Endometrial microvascular endothelial cells (primary cell): ENCODE results near the gene ITIH2. TPM values are rescaled to one million over a fixed set of nuclear protein-coding genes. Genes with fewer than 3 reads are reported as not detected.
"Not testable (repeated sequence)": the region's sequence is repeated elsewhere in the genome, so short reads cannot be mapped to it uniquely, and the experiment has no call there.

Source experiments
- in situ Hi-C: cut with HindIII; loops from 2 replicates; pipeline ENCODE4 v1.10.0; 2017; ENCODE audit warnings: low sequenced_read_pairs, low pct_unique_long_range_greater_than_20kb; ENCODE audit errors: inconsistent ontology term
- total RNA-seq: library from RNA; depleted of rRNA; stranded (reverse); fragments of >200 nt; gene quantifications from one replicate; pipeline ENCODE4 v1.2.3, GENCODE V29; 2015; ENCODE audit errors: inconsistent ontology term

ITIH2 gene
- total RNA-seq, 1 donor from 2014 or later: not detected

DNA sequence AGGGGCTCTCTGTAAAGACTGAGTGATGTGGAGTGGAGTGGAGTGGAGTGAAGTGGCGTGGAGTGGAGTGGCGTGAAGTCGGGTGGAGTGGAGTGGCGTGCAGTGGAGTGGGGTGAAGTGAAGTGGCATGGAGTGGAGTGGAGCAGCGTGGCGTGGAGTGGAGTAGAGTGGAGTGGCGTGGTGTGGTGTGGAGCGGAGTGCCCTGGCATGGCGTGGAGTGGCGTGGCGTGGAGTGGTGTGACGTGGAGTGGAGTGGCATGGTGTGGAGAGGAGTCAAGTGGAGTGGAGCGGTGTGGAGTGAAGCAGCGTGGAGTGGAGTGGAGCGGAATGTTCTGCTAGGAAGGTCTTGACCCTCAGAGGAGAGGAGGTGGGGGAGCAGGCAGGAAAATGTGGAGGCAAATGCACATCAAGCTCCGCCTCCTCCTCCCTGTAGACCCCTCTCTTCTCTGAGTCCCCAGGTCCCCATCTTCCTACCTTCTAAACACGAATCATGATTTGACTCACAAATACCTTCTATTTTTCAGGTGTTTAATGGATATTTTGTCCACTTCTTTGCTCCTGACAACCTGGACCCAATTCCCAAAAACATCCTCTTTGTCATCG is 19.9 kb downstream of the ITIH2 start:
- in situ Hi-C loops: no loop called here

DNA sequence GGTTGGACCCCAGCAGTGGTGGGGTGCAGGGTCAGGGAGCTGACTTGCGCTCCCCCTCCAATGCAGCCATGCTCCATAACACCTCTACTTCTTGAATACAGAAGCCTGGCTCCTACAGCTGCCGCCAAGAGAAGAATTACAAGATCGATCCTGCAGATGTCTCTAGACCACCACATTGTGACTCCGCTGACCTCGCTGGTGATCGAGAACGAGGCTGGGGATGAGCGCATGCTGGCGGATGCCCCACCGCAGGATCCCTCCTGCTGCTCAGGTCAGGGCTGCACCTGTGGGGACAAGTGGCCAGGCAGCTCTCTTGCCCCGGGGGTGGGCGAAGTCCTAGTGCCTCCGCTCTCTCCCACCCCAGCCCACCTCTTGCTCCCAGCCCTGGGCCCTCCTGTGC is 31.7 kb downstream of the ITIH2 start:
- in situ Hi-C loops: no loop called here

DNA sequence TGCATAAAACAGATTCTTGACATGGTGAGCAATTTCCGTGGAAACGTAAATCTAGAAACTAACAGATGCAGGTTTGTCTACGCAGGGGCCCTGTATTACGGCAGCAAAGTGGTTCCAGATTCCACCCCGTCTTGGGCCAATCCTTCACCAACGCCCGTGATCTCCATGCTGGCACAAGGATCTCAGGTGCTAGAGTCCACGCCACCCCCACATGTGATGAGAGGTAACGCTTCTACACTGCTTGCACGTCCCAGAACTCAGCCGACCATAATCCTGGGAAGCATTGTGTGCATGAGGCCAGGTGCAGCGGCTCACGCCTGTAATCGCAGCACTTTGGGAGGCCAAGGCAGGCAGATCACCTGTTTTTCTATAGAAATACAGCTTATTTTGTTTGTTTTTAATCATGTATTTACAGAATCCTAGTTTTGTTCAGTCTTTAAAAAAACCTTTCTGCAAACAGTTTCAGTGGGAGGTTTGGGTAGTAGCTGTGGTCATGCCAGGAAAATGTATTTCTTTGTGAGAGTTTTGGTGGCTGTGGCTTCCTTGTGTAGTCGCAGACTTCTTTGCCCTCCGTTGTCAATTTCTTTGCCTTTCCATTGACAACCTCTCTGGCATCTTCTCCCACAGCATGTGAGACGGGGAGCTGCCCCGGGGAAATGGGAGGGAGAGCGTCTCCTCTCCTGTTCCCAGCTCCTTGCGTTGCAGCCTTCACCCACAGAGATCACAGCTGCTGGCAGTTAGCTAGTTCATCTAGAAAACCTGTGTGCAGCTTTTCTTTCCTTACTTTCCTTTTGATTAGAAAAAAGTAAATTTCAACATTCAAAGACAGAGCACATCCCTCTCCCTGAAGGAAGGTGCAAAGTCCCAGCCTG is 35.7 kb downstream of the ITIH2 start:
- in situ Hi-C loops: no loop called here

DNA sequence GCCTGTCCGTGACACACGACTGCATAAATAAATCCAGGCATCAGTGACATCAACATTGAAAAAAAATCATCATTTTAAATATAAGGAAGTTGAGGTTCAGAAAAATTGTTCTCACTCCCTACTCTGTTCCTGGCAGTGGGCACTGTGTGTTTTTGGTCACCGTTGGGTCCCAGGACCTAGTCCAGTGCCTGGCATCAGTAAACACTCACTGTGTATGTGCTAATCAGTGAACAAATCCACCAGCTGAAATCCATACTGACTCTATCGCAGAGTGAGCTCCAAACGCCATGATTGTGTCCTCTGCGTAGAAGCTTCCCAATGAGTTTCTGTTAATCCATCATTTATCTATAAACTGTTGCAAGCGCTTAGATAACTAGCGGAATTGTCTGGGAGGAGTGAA is 41.2 kb downstream of the ITIH2 start:
- in situ Hi-C loops: no loop called here

- in situ Hi-C loops: not testable (repeated sequence)
Observed at GRCh38 chr10:7748637-7749036, 45.5 kb downstream of the ITIH2 start.

- in situ Hi-C loops: no loop called here
Observed at GRCh38 chr10:7750222-7750621, 47.1 kb downstream of the ITIH2 start.

GRCh38 chr10:7752251-7752650 is 49.1 kb downstream of the ITIH2 start:
- in situ Hi-C loops: no loop called here

- in situ Hi-C loops: no loop called here
Observed at GRCh38 chr10:7755103-7755502, 52.0 kb downstream of the ITIH2 start.

- in situ Hi-C loops: no loop called here
Observed at GRCh38 chr10:7756360-7756992, 53.4 kb downstream of the ITIH2 start.

- in situ Hi-C loops: no loop called here
Observed at GRCh38 chr10:7763929-7764328, 60.8 kb downstream of the ITIH2 start.

DNA sequence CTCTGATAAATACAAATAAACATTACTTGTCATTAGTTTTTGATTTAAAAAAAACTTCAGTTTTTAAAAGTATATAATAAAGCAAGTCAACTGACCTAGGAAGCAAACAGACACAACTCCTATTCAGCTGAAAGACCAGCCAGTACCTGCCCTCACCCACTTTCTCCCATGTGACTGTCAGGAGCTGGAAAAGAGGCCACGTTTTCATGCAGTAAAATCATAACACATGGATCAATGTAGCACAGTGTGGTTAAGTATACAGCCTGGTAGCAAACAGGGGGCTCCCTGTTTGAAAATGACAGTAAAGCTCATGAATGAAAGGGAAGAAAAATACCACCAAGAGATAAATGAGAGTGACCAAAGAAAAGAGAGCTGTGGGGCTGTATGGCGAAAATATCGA is 63.1 kb downstream of the ITIH2 start:
- in situ Hi-C loops: no loop called here

DNA sequence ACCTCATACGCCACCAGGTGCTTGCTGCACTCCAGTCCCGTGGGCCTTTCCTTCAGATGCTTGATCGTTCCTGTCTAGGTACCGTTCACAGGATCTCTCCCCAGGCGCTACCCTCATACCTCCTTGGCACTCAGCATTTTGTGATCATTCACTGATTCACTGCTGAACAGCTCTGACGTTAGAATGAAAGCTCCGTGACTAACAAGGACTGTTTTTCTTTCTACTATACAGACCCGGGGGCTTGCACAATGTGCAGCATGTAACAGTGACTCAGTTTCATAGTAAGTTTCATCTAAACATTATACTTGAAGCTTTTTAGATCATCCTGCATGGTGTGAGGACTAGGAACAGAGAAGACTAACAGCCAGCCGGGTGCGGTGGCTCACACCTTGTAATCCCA is 64.1 kb downstream of the ITIH2 start:
- in situ Hi-C loops: no loop called here

DNA sequence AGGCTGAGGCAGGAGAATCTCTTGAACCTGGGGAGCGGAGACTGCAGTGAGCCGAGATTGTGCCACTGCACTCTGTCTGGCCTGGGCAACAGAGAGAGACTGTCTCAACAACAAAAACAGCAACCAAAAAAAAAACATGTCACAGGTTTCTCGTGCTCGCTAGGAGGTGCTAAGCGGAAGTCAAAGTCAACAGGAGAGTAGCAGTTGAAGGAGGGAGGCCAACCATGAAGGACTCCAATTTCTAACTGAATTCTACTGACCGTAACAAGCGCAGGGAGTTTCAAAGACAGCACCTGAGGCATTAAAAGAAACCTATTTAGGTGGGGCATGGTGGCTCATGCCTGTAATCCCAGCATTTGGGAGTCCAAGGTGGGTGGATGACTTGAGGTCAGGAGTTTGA is 65.3 kb downstream of the ITIH2 start:
- in situ Hi-C loops: no loop called here

- in situ Hi-C loops: no loop called here
Observed at GRCh38 chr10:7773845-7774801, 71.0 kb downstream of the ITIH2 start.

GRCh38 chr10:7776777-7777176 is 73.7 kb downstream of the ITIH2 start:
- in situ Hi-C loops: no loop called here

DNA sequence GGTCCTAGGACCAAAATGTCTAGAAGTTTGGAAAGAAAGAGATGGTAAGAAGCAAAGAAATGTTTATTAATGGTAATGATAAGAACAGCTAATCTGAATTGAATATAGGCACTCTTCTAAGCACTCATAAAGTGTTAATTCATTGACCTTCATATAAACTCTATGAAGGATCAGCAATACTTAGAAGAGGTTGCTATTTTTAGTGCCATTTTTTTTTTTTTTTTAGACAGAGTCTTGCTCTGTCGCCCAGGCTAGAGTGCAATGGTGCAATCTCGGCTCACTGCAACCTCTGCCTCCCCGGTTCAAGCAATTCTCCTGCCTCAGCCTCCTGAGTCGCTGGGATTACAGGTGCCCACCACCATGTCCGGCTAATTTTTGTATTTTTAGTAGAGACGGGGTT is 79.1 kb downstream of the ITIH2 start:
- in situ Hi-C loops: not testable (repeated sequence)

GRCh38 chr10:7786430-7786829 is 83.3 kb downstream of the ITIH2 start:
- in situ Hi-C loops: no loop called here

GRCh38 chr10:7787150-7787856 is 84.2 kb downstream of the ITIH2 start:
- in situ Hi-C loops: no loop called here
